ENCODE results near the gene TMEM132D.

The TMEM132D gene

DNA sequence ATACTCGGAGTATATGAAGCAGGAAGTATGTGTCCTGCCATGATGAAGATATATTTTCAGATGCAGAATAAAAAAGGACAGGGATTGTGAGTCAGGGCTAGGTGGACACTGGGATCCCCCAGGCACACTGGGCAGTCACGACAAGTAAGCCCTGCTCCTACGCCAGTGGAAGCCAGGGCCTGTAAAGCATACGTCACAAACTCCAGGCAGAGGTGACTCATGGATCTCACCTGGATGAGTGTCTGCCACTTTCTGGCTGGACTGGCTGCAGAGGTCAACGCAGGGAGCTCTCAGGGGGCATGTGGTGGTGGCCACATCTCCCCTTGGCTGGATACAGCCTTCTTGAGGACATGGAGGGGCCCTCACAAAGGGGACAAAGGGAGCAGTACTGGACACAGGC, 788.3 kb downstream of the TMEM132D start:
- no peak for DNase-seq (ENCODE audit: low read depth)

DNA sequence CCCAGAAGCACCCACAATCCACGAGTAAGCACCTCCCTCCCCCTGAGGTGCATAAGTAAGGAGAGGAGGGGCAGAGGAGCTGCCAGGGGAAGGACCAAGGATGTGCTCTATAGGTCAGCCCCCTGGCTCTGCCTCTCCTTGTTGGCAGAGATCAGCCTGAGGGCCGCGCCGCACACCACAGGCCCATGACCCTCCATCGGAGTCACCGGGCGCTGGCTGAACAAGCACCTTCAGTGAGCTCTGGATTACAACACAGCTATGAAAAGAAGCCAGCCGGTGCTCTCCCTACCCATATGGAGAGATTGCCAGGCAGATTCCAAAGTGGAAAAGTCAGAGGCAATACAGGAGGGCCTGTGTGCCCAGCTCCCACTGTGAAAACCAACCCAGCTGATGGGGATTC, 793.2 kb downstream of the TMEM132D start:
- TF ChIP-seq, protein P1, sequence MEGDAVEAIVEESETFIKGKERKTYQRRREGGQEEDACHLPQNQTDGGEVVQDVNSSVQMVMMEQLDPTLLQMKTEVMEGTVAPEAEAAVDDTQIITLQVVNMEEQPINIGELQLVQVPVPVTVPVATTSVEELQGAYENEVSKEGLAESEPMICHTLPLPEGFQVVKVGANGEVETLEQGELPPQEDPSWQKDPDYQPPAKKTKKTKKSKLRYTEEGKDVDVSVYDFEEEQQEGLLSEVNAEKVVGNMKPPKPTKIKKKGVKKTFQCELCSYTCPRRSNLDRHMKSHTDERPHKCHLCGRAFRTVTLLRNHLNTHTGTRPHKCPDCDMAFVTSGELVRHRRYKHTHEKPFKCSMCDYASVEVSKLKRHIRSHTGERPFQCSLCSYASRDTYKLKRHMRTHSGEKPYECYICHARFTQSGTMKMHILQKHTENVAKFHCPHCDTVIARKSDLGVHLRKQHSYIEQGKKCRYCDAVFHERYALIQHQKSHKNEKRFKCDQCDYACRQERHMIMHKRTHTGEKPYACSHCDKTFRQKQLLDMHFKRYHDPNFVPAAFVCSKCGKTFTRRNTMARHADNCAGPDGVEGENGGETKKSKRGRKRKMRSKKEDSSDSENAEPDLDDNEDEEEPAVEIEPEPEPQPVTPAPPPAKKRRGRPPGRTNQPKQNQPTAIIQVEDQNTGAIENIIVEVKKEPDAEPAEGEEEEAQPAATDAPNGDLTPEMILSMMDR (conservative IDR thresholded peaks at IDR 0.05; ENCODE audit: control insufficient read depth, insufficient read depth, low read depth, low read length), result no peak
- no peak for DNase-seq (ENCODE audit: low read depth)
- no peak overlapping the region for H3K4me3 ChIP-seq (ENCODE audit: control insufficient read depth, low read depth, low read length)

More for the DNA sequence above, 788.3 kb downstream of the TMEM132D start:
- TF ChIP-seq, protein P1 (conservative IDR thresholded peaks at IDR 0.05; ENCODE audit: control insufficient read depth, insufficient read depth, low read depth, low read length), result no peak
- H3K4me3 ChIP-seq (ENCODE audit: control insufficient read depth, low read depth, low read length), result no peak overlapping the region

DNA sequence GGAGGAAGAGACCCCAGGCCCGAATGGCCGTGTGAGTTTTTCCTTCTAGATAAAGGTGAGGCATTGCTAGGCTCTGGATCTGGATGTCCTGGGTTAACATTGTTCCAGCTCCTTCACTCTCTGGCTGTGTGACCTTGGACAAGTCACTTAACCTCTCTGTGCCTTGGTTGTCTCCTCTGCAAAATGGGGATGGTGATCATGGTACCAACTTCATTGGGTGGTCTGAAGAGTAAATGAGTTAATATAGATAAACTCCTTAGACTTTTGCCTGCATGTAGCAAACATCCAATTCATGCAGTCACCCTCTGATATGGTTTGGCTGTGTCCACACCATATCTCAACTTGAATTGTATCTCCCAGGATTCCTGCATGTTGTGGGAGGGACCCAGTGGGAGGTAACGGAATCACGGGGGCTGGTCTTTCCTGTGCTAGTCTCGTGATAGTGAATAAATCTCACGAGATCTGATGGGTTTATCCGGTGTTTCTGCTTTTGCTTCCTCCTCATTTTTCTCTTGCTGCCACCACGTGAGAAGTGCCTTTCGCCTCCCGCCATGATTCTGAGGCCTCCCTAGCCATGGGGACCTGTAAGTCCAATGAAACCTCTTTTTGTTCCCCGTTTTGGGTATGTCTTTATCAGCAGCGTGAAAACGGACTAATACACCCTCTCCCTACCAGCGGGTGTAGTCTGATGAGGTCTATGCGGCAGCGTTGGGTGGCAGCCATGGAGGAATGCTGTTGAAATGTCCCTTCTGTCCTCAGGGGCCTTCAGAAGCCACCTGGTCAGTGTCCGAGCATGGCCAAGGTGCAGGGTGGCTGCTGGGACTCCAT, 794.4 kb downstream of the TMEM132D start:
- DNase-seq (ENCODE audit: low read depth), result no peak
- H3K4me3 ChIP-seq (ENCODE audit: control insufficient read depth, low read depth, low read length), result no peak overlapping the region
- TF ChIP-seq, protein P1 (conservative IDR thresholded peaks at IDR 0.05; ENCODE audit: control insufficient read depth, insufficient read depth, low read depth, low read length), result no peak

DNA sequence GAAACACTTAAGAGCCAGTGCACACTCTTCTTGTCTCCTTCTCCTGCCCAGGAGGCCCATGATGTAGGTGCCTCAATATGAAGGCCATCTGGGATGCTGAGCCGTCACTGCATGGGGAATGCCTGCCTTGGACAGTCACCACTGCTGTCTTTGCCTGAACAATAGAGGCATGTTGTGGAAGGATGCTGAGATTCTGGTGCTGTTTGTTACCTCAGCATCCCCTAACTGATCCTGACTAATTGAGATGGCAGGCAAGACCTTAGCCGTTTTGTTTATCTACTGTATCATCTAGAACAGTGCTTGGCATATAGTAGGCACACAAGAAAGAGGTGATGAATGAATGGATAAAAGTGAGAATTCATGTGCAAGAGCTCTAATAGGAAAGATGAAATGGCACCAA, 797.1 kb downstream of the TMEM132D start:
- TF ChIP-seq, protein P1 (conservative IDR thresholded peaks at IDR 0.05; ENCODE audit: control insufficient read depth, insufficient read depth, low read depth, low read length), result no peak
- DNase-seq (ENCODE audit: low read depth), result no peak
- no peak overlapping the region for H3K4me3 ChIP-seq (ENCODE audit: control insufficient read depth, low read depth, low read length)

DNA sequence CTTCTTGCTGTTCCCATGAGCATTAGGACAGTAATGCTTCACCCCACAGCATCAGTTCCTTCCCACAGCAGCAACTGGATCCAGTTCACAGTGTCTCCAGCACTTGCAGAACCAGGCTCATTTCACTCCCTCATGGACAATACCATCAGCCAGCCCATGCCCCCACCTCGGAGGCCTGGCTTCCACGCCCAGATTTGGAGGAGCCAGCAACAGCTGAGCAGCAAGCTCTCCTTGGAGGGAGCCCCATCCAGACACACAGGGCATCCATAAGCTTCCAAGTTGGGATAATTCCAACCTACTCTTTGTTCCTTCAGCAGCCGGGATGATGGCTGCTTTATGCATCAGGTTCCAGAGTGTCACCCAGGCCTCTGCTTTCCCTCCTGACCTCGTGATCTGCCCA, 800.6 kb downstream of the TMEM132D start:
- no peak for DNase-seq (ENCODE audit: low read depth)
- no peak overlapping the region for H3K4me3 ChIP-seq (ENCODE audit: control insufficient read depth, low read depth, low read length)
- TF ChIP-seq, protein P1 (conservative IDR thresholded peaks at IDR 0.05; ENCODE audit: control insufficient read depth, insufficient read depth, low read depth, low read length), result no peak

DNA sequence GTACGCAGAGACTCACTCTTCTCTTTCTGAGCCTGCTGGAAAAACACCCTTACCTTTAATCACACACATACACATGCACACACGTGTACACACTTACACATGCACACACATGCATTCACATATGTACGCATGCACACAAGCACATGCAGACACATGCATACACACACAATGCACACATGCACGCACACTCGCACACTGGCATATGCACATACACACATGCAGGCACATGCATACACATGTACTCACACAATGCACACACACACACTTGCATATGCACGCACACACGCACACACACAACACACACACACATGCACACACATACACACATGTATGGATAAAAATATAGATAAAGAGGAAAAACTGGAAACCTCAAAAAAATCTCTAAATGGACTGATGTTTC, 801.6 kb downstream of the TMEM132D start:
- DNase-seq (ENCODE audit: low read depth), result no peak
- TF ChIP-seq, protein P1 (conservative IDR thresholded peaks at IDR 0.05; ENCODE audit: control insufficient read depth, insufficient read depth, low read depth, low read length), result no peak
- no peak overlapping the region for H3K4me3 ChIP-seq (ENCODE audit: control insufficient read depth, low read depth, low read length)

Measured in fibroblast of mammary gland (primary cell).